ENCODE data around the gene MUC5AC.
"Not testable (repeated sequence)": the region's sequence is repeated elsewhere in the genome, so short reads cannot be mapped to it uniquely, and the experiment has no call there.

The MUC5AC gene

GRCh38 chr11:1148752-1149180, 9.0 kb upstream of the MUC5AC start:
- no peak for DNase-seq

- DNase-seq: no peak
Measured at GRCh38 chr11:1149545-1149944, 8.2 kb upstream of the MUC5AC start.

- DNase-seq: no peak
Measured at GRCh38 chr11:1150116-1150515, 7.6 kb upstream of the MUC5AC start.

GRCh38 chr11:1150769-1151365, 6.9 kb upstream of the MUC5AC start:
- DNase-seq: no peak

GRCh38 chr11:1151366-1152315, 6.1 kb upstream of the MUC5AC start:
- no peak for DNase-seq

GRCh38 chr11:1152316-1153104, 5.2 kb upstream of the MUC5AC start:
- no peak for DNase-seq

- no peak for DNase-seq
Measured at GRCh38 chr11:1153105-1153950, 4.4 kb upstream of the MUC5AC start.

GRCh38 chr11:1153951-1154493, 3.7 kb upstream of the MUC5AC start:
- DNase-seq: no peak

- DNase-seq: not testable (repeated sequence)
Measured at GRCh38 chr11:1154656-1155055, 3.1 kb upstream of the MUC5AC start.

- no peak for DNase-seq
Measured at GRCh38 chr11:1155274-1155693, 2.5 kb upstream of the MUC5AC start.

GRCh38 chr11:1156506-1157340, 1.0 kb upstream of the MUC5AC start:
- no peak for DNase-seq

GRCh38 chr11:1157341-1157644, 460 bp upstream of the MUC5AC start:
- DNase-seq: no peak

GRCh38 chr11:1158681-1159487, 1.1 kb downstream of the MUC5AC start:
- no peak for DNase-seq

GRCh38 chr11:1159488-1160220, 1.9 kb downstream of the MUC5AC start:
- not testable (repeated sequence) for DNase-seq

GRCh38 chr11:1160231-1161101, 2.7 kb downstream of the MUC5AC start:
- DNase-seq: no peak

- no peak for DNase-seq
Measured at GRCh38 chr11:1161410-1162137, 3.8 kb downstream of the MUC5AC start.

GRCh38 chr11:1162138-1162475, 4.4 kb downstream of the MUC5AC start:
- DNase-seq: no peak

All from CD4-positive, alpha-beta T cell treated with Interleukin-4 for 4 hours (primary cell).